Hippocampal formation (tissue), 2 donors: ENCODE data around the gene TMEM222.
A peak's percentile ranks its signal among the peaks of the same experiment; 100 is the strongest.

Experiments
- DNase-seq, 2 donors: peaks; one replicate each; lab custom pipeline; 2025; lab: John Stamatoyannopoulos, UW

Gene TMEM222

DNA sequence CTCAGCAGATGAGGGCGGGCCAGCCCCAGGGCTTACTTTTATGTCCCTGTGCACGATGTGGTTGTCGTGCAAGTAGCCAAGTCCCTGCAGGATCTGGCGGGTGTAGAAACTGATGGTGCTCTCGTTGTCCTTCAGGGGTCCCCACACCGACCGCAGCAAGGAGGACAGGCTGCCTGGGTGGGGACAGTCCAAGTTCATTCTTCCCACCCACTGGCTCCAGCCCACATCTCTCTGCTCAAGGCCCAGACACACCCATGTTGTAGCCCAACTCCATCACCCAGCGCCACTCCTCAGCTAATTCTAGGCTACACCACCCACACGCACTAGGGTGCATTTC, 37.8 kb downstream of the TMEM222 start:
- no peak for DNase-seq

- DNase-seq, result no peak
Observed at GRCh38 chr1:27360159-27361043, 38.4 kb downstream of the TMEM222 start.

DNA sequence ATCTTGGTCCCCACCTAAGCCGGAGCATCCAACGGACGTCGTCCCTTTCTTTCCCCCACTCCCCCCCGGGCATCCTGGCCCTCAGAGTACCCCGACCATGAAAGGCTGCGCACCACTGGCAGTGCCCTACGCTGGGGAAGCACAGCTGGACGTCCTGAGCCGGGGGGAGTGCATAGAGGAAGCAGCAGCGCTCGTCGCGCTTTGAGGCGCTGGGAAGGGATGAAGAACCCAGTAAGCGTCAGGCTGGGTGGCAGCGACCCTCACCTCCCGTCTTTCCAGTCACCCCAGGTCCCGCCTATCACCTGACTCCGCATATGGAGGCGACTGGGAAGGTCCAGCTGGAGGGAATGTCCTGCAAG, 39.1 kb downstream of the TMEM222 start:
- DNase-seq, result no peak

- no peak for DNase-seq
Observed at GRCh38 chr1:27361553-27361952, 39.6 kb downstream of the TMEM222 start.

DNA sequence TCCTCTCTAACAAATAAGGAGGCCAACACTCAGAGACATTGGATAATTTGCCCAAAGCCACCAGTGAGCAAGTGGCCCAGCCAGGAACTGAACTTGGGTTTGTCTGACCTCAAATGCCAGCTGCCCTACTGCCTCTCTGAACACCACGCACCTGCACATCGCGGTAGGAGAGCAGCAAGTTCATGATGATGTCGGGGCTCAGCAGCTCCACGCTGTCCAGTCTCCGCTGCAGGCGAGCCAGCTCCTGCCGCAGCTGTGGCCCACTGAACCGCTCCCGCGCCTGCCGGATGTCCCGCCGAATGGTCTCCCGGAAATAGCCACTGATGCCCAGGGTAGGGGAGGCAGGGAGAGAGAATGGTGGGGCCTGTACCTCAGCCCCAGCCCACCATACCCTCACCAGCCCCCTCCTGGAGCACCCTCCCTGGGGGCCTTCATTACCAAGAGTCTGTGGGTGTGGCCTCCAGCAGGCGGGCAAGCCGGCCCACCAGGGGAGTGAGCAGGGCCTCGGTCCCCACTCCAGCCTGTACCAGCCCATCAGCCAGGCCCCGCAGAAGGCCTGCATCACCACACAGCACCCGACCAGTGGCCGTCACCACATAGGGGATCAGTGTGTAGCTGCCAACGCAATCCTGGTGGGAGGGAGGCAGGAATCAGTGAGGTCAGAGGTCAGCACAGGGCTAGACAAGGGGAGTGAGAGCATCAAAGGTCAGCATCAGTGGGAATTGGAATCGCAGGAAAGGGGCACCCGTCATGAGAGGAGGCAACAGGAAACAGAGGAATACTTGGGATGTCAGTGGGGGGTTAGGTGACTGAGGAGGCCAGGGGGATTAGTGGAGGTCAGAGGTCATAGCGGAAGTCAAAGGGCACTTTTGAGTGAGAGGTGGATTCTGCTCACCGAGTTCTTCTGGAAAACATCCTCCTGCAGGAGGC, 42.1 kb downstream of the TMEM222 start:
- no peak for DNase-seq

GRCh38 chr1:27364696-27365371, 42.9 kb downstream of the TMEM222 start:
- no peak for DNase-seq

DNA sequence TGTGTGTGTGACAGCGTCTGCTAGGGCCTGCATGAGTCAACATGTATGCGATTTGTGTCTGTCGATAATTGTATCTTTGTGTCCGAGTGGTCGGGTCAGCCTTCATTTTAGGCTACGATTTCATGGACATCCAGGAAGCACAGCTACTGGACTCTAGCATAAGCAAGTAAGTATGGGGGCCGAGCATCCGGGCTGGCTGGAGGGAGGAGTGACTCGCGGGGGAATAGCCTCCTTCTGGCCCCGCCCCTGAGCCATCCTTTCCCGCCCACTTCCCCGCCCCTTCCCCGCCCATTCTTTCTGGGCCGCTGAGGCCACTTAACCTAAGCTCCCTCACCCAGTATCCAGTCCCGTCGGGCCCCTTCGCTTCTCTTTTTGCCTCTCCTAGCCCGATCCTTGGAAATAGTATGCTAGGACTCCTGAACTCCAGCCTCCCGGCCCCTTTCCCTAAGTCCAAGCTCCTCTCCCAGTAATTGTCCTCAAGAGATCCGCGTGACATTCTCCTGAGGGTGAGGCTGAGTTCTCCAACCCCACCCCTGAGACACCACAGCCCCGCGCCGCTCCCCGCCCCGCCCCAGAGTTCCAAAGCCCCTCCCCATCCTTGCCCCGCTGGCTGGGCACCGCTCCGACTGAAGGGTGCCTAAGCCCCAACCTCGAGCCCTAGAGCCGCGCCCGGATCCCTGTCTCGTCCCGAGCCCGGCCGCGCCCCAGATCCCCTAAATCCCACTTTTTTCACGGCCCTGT, 43.6 kb downstream of the TMEM222 start:
- peak; percentile 61 to 77 for DNase-seq

- DNase-seq, result peak in 1 of 2 donors; percentile 43
Observed at GRCh38 chr1:27366113-27366410, 44.1 kb downstream of the TMEM222 start.

DNA sequence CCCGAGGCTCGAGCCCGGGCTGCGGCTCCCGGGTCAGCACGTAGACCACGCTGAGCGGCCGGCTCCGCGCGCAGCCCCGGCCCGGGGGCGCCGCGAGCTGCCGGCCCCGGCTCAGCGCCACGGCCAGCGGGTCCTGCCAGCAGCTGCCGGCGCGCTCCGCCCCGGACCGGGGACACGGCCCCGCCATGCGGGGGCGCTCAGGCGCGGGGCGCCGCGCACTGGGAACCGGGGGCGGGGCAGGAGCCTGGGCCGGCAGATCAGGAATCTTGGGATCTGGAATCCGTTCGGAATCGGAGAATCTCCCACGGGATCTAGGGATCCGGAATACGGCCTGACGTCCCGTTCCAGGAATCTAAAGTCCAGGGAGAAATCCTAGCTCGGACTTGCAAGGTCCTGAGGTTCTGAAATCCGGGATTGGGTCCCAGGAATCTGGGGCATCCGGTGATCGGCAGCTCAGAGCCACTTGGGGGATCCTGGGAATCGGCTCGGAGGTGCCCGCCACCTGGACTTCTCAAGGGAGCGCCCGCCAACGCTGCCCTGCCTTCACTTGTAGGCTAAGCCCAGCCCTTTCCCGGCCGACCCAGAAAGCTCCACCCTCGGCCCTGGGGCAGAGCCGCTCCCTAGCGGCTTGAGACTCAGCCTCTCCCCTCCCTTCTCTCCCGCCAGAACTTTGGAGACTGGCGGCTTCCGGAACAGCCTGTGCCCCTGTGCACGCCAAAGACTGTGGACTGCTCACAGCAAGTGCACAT, 44.6 kb downstream of the TMEM222 start, which contains the start of gene MAP3K6:
TSS of gene MAP3K6 (minus strand) at position 551 of the 749 bp plus-strand sequence. CDS start at position 187, 364 bp downstream.
- peak; percentile 16 to 30 for DNase-seq

- no peak for DNase-seq
Observed at GRCh38 chr1:27367160-27367650, 45.2 kb downstream of the TMEM222 start.

DNA sequence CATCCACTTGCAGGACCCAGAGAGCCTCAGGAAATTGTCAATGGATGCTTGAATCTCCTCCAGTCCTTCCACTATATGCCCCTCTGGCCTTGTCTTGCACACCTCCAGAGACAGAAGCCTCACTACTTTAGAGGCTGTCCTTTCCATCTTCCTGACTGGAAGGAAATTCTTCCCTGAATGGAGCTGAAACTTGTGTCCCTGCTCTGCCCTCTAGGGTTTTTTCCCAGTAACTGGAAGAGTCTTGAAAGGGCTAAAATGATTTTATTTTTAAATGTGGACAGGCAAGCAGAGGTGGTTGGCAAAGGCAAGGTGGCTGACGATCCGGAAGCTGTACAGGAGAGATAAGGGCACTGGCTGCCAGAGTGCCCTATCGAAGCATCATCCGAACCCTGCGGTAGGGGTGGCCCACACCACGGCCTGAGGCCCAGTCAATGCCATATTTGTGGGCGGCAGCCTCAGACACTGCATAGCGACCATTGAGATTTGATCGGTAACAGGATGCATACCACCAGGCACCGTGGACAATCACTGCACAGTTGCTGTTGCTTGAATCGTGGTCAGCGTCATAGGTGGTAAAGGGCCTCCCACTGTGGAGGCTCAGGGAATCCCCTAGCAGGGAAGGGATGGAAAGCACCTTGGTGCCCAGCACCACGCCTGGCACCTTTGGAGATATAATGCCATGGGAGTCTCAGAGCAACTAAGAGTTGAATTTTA, 47.1 kb downstream of the TMEM222 start:
- no peak for DNase-seq

DNA sequence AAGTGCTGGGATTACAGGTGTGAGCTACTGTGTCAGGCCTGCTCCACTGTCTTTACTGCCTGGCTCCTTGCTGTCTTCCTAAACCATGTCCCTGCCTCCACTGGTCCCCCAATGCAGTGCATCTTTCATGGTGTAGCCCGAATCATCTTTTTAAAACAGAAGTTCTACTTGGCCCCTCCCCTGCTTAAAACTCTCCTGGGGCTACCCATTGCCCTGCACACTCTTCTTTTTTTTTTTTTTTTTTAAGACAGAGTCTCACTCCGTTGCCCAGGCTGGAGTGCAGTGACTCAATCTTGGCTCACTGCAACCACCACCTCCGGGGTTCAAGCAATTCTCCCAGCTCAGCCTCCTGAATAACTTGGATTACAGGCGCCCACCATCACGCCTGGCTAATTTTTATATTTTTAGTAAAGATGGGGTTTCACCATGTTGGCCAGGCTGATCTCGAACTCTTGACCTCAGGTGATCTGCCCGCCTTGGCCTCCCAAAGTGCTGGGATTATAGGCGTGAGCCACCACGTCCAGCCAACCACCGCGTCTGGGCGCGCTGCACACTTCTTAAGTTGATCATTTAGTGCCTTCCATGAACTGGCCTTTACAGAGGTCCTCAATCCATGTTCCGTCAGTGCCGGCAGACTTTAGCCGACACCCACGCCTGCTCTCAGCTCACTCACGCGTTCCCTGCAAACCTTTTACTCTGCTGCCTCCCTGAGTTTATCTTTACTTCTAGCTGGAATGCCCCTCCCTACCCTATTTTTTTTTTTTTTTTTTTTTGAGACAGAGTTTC, 50.3 kb downstream of the TMEM222 start:
- no peak for DNase-seq

- DNase-seq, result no peak
Observed at GRCh38 chr1:27372808-27373690, 51.1 kb downstream of the TMEM222 start.

GRCh38 chr1:27374362-27375086, 52.6 kb downstream of the TMEM222 start, which contains the start of gene FCN3:
Gene FCN3, minus strand, starts transcription at chr1:27374824. Its CDS starts 6 bp downstream, at chr1:27374818.
- no peak for DNase-seq

DNA sequence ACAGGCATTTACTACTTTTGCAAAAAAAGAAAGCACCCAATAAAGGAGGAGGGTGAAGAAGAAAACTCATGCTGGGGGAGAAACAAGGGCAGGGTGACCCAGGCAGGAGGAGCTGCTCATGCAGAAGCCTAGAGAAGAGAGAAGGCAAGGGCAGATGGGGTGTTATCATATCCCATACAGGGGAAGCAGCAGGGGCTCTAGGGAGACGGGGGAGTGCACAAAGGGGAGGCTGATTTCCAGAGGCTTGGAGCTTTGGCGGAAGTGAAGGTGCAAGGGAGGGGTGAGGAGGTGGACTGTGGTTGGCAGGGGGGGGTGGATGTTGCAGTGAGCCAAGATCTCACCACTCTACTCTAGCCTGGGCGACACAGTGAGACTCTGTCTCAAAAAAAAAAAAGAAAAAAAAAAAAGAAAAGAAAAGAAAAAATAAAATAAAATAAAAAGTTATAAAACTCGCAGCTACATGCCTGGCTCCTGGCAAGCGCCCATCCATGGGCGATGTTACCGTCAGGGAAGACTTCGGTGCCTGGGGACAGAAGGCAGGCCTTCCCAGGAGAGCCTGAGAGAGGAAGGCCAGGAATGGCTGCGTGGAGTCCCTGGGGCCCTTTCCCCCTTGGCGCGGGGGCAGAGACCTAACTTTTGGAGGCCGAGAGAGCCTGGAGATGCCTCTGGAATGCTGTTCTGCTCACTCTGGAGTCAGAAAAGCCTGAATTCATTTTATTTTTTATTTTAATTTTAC, 56.0 kb downstream of the TMEM222 start:
- no peak for DNase-seq

DNA sequence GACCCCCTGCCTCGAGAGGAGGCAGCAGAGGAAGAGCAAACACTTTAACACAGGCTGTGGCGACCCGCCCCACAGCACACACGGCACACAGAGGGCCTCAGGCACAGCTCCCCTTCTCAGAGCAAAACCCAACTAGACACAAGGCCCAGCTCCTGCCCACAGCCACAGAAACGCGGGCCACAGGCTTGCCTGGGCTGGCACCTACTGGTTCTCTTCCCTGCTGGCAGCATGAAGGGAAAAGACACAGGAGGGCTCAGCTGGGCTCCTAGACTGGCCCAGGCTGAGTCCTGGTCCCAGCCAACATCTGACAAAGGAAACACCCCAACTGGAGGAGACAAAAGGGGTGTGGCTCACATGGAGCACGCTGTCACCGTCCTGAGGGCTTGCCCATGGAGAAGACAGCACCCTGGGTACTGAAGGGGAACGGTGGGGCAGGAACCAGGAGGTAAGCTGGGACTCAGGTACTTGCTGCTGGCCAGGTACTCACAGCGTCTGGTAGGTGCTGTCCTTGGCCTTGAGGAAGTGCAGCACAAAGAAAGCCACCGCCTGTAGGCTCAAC, 57.7 kb downstream of the TMEM222 start:
- no peak for DNase-seq
